ENCODE results near the gene ZSWIM1.

DNA sequence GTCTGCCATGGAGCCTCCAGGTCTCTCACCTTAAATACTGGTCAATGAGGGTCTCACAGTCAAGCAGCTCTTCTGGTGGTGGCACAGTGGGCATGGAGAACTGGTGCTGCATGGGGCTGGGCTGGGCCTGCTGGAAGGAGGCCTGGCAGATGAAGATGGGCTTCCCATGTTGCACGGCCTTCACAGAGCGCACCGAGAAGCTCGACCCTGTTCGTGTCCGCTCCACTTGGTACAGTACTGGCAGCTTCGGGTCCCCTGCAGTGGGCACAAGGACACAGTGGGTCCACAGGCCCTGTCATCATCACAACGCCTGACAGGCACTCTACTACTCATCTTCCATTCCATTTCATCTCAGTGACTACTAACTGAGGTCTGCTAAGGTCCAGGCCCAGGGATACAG is 32.6 kb upstream of the ZSWIM1 start:
- TF ChIP-seq, protein P1, sequence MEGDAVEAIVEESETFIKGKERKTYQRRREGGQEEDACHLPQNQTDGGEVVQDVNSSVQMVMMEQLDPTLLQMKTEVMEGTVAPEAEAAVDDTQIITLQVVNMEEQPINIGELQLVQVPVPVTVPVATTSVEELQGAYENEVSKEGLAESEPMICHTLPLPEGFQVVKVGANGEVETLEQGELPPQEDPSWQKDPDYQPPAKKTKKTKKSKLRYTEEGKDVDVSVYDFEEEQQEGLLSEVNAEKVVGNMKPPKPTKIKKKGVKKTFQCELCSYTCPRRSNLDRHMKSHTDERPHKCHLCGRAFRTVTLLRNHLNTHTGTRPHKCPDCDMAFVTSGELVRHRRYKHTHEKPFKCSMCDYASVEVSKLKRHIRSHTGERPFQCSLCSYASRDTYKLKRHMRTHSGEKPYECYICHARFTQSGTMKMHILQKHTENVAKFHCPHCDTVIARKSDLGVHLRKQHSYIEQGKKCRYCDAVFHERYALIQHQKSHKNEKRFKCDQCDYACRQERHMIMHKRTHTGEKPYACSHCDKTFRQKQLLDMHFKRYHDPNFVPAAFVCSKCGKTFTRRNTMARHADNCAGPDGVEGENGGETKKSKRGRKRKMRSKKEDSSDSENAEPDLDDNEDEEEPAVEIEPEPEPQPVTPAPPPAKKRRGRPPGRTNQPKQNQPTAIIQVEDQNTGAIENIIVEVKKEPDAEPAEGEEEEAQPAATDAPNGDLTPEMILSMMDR (IDR thresholded peaks at IDR 0.05; ENCODE audit: extremely low read depth in 1 of 2, insufficient read depth in 1 of 2, low read depth in 1 of 2, low read length in 2 of 2): no peak
- TF ChIP-seq POLR2A (IDR thresholded peaks at IDR 0.05; ENCODE audit: low read depth, low read length): no peak
- TF ChIP-seq EZH2 (IDR thresholded peaks at IDR 0.05; ENCODE audit: borderline replicate concordance, low read depth, low read length, severe bottlenecking): no peak

All from endothelial cell of umbilical vein (primary cell).